T-helper 1 cell (primary cell): ENCODE results near the gene PDE4D.

Experiments
- DNase-seq, 5 donors: peaks; one replicate each; pipeline ENCODE4 v3.0.0-alpha.2; 2012 to 2020

Gene PDE4D

GRCh38 chr5:58937031-58937681 is 956.4 kb downstream of the PDE4D start:
- DNase-seq, result no peak

GRCh38 chr5:58934629-58935097 is 958.9 kb downstream of the PDE4D start:
- no peak for DNase-seq

- peak in 3 of 5 donors; percentile 7 to 40 (median 14) for DNase-seq
These were observed 959.5 kb downstream of the PDE4D start for GRCh38 chr5:58933891-58934628.

GRCh38 chr5:58932057-58932612 is 961.4 kb downstream of the PDE4D start:
- no peak for DNase-seq

- DNase-seq, result no peak
These were observed 963.0 kb downstream of the PDE4D start for GRCh38 chr5:58930520-58930919.

- DNase-seq, result no peak
These were observed 963.8 kb downstream of the PDE4D start for GRCh38 chr5:58929726-58930125.

GRCh38 chr5:58927938-58928337 is 965.6 kb downstream of the PDE4D start:
- no peak for DNase-seq

- no peak for DNase-seq
These were observed 966.3 kb downstream of the PDE4D start for GRCh38 chr5:58927181-58927580.

- DNase-seq, result no peak
These were observed 967.0 kb downstream of the PDE4D start for GRCh38 chr5:58926541-58926935.

GRCh38 chr5:58925627-58926540 is 967.6 kb downstream of the PDE4D start:
- DNase-seq, result no peak

GRCh38 chr5:58924306-58924705 is 969.2 kb downstream of the PDE4D start:
- DNase-seq, result no peak

GRCh38 chr5:58923355-58923754 is 970.2 kb downstream of the PDE4D start:
- no peak for DNase-seq

GRCh38 chr5:58922461-58923171 is 970.9 kb downstream of the PDE4D start:
- no peak for DNase-seq

GRCh38 chr5:58921159-58921558 is 972.4 kb downstream of the PDE4D start:
- no peak for DNase-seq

GRCh38 chr5:58919833-58920232 is 973.7 kb downstream of the PDE4D start:
- no peak for DNase-seq
